ENCODE results near the gene SS18.

SS18 gene

DNA sequence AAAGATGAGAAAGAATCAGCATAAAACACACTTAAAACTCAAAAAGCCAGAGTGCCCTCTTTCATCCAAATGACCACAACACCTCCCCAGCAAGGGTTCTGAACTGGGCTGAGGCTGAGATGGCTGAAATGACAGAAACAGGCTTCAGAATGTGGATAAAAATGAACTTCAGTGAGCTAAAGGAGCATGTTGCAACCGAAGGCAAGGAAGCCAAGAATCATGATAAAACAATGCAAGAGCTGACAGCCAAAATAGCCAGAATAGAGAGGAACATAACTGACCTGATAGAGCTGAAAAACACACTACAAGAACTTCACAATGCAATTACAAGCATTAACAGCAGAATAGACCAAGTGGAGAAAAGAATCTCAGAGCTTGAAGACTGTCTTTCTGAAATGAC, 31.1 kb upstream of the SS18 start:
- no peak overlapping the region for H3K4me3 ChIP-seq (ENCODE audit: low read depth, low read length)
- DNase-seq (ENCODE audit: low read depth) = no peak
- in situ Hi-C loops (cut with HindIII; ENCODE audit: low sequenced_read_pairs) = no loop called here
- TF ChIP-seq, protein P1, sequence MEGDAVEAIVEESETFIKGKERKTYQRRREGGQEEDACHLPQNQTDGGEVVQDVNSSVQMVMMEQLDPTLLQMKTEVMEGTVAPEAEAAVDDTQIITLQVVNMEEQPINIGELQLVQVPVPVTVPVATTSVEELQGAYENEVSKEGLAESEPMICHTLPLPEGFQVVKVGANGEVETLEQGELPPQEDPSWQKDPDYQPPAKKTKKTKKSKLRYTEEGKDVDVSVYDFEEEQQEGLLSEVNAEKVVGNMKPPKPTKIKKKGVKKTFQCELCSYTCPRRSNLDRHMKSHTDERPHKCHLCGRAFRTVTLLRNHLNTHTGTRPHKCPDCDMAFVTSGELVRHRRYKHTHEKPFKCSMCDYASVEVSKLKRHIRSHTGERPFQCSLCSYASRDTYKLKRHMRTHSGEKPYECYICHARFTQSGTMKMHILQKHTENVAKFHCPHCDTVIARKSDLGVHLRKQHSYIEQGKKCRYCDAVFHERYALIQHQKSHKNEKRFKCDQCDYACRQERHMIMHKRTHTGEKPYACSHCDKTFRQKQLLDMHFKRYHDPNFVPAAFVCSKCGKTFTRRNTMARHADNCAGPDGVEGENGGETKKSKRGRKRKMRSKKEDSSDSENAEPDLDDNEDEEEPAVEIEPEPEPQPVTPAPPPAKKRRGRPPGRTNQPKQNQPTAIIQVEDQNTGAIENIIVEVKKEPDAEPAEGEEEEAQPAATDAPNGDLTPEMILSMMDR (IDR thresholded peaks at IDR 0.05; ENCODE audit: low read depth, low read length, missing control alignments) = no peak

DNA sequence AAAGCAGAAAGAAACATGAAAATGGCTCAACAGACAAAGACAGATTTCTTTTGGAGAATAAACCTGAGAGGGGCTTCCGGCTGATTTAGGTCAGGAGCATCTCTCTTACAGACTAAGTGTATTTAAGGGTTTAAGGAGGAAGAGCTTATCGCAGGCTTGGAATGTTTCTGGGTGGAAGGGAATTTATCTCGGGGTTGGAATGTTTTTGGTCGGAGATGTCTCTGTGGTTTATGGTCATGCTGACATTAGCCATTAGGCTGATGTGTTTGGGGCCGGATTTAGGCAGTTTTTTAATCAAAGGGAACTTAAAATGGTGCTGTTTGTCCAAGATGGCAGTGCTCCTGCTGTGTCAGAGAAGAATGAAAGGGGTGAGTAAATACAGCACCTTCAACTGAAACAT, 28.8 kb upstream of the SS18 start:
- no peak for DNase-seq (ENCODE audit: low read depth)
- no peak overlapping the region for H3K4me3 ChIP-seq (ENCODE audit: low read depth, low read length)
- in situ Hi-C loops (cut with HindIII; ENCODE audit: low sequenced_read_pairs) = no loop called here
- TF ChIP-seq, protein P1 (IDR thresholded peaks at IDR 0.05; ENCODE audit: low read depth, low read length, missing control alignments) = no peak

DNA sequence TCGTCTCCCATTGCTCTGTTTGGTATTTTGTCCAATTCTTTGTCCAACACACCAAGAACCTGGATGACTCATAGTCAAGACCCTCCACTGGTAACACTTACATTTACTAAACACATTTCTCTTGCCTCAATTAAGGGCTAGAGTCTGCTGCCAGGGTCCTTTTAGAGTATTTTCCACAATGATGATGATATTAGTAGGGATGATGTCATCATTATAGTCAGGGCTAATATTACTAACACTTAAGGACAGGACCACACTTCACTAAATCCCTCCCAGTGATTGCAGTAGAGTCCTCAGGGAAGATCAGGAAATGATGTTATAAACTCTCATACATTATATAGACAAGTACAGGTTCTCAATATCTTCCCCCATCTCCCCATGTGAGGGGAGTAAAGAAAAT, 13.6 kb upstream of the SS18 start:
- in situ Hi-C loops (cut with HindIII; ENCODE audit: low sequenced_read_pairs) = no loop called here
- no peak overlapping the region for H3K4me3 ChIP-seq (ENCODE audit: low read depth, low read length)
- DNase-seq (ENCODE audit: low read depth) = no peak

DNA sequence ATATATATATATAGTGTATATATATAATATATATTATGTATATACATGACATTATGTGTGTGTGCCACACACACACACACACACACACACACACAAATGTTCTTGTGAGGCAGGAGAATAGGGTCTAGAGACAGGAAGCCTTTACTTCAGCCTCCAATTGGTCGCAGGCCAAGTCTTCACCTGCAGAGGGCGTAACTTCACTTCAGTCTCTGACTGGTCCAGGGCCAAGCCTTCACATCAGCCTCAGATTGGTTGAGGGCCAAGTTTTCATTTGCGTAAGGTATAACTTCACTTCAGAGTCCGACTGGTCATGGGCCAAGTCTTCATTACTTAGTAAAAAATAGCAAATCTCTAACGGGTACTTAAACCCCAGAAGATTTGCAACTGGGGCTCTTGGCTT, 13.2 kb upstream of the SS18 start:
- TF ChIP-seq, protein P1 (IDR thresholded peaks at IDR 0.05; ENCODE audit: low read depth, low read length, missing control alignments) = no peak
- DNase-seq (ENCODE audit: low read depth) = no peak
- no peak overlapping the region for H3K4me3 ChIP-seq (ENCODE audit: low read depth, low read length)
- in situ Hi-C loops (cut with HindIII; ENCODE audit: low sequenced_read_pairs) = no loop called here

More for the DNA sequence above, 13.6 kb upstream of the SS18 start:
- TF ChIP-seq, protein P1 (IDR thresholded peaks at IDR 0.05; ENCODE audit: low read depth, low read length, missing control alignments) = no peak

DNA sequence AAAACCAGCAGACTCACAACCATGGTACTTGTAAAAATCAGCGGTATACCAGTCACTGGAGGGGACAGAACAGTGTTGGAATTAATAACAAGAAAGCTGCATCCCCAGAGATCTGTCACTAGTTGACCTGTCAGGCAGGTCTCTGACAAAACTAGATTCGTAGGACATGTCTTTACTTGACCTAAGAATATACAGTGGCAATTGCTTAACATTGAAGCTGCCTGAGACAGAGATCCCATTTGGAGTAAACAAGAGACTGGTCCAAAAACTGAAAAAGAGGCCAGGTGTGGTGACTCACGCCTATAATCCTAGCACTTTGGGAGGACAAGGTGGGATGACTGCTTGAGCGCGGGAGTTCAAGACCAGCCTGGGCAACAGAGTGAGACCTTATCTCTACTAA, 7.2 kb upstream of the SS18 start:
- no peak for DNase-seq (ENCODE audit: low read depth)
- TF ChIP-seq, protein P1 (IDR thresholded peaks at IDR 0.05; ENCODE audit: low read depth, low read length, missing control alignments) = no peak
- in situ Hi-C loops (cut with HindIII; ENCODE audit: low sequenced_read_pairs) = no loop called here
- no peak overlapping the region for H3K4me3 ChIP-seq (ENCODE audit: low read depth, low read length)

DNA sequence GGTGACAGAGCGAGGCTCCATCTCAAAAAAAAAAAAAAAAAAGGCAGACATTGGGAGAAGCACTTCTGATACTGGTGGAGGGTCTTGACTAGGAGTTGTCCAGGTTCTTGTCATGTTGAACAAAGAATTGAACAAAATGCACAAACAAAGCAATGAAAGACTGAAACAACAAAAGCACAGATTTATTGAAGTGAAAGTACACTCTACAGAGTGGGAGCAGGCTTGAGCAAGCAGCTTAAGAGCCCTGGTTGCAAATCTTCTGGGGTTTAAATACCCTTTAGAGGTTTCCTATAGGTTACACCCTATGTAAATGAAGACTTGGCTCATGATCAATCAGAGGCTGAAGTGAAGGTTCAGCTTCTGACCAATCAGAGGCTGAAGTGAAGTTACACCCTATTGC, 6.4 kb upstream of the SS18 start:
- in situ Hi-C loops (cut with HindIII; ENCODE audit: low sequenced_read_pairs) = no loop called here
- DNase-seq (ENCODE audit: low read depth) = no peak
- TF ChIP-seq, protein P1 (IDR thresholded peaks at IDR 0.05; ENCODE audit: low read depth, low read length, missing control alignments) = no peak
- H3K4me3 ChIP-seq (ENCODE audit: low read depth, low read length) = no peak overlapping the region

Data from astrocyte of the cerebellum (primary cell).